ENCODE measurements around the gene EIF2B5. TPM values are rescaled to one million over a fixed set of nuclear protein-coding genes. Genes with fewer than 3 reads are reported as not detected.

Gene EIF2B5
- total and polyA plus RNA-seq, 9 of the 15 experiments (the other 6 are each of a cell fraction or from before 2014, with no cell fraction given), result 19.1 to 92.4 (median 74.0) TPM

- TF ChIP-seq RNF219 (CRISPR knock-in tag; IDR thresholded peaks at IDR 0.05) (no peak), SRSF3 (IDR thresholded peaks at IDR 0.05; ENCODE audit: insufficient read depth, low read length) (no peak), HMBOX1 (IDR thresholded peaks at IDR 0.05) (peak; percentile 17; the same call in 1 of the 2 replicates), KLF13 (tag; IDR thresholded peaks at IDR 0.05; ENCODE audit: borderline replicate concordance, low read depth) (no peak), EHMT2 (IDR thresholded peaks at IDR 0.05) (no peak), ZNF354B (CRISPR knock-in tag; IDR thresholded peaks at IDR 0.05) (no peak), VEZF1 (CRISPR knock-in tag; IDR thresholded peaks at IDR 0.05) (peak; percentile 65; the same call in 1 of the 2 replicates), CBFB (CRISPR knock-in tag; IDR thresholded peaks at IDR 0.05) (no peak; the same call in 1 of the 2 replicates), COPS2 (conservative IDR thresholded peaks at IDR 0.05) (no peak), SAP30 (IDR thresholded peaks at IDR 0.05; ENCODE audit: borderline replicate concordance, insufficient read depth, low read depth, low read length, poor library complexity, severe bottlenecking) (peak; percentile 83), ZNF280B (CRISPR knock-in tag; IDR thresholded peaks at IDR 0.05) (no peak), CREM (IDR thresholded peaks at IDR 0.05; ENCODE audit: low read depth) (peak; percentile 82), PHF8 (IDR thresholded peaks at IDR 0.05; ENCODE audit: borderline replicate concordance, low read length) (peak; percentile 96), ZNF445 (CRISPR knock-in tag; IDR thresholded peaks at IDR 0.05; ENCODE audit: low read depth) (no peak), ZNF79 (CRISPR knock-in tag; IDR thresholded peaks at IDR 0.05; ENCODE audit: low read depth) (no peak), MYNN (IDR thresholded peaks at IDR 0.05) (no peak), MYNN (CRISPR knock-in tag; IDR thresholded peaks at IDR 0.05) (no peak), CREB5 (CRISPR knock-in tag; IDR thresholded peaks at IDR 0.05) (no peak)
These were observed at the start of gene EIF2B5 (continued) for GRCh38 chr3:184135149-184135910.
